ENCODE measurements around the gene TBC1D16. TPM values are rescaled to one million over a fixed set of nuclear protein-coding genes. Genes with fewer than 3 reads are reported as not detected.
"Not testable (repeated sequence)": the region's sequence is repeated elsewhere in the genome, so short reads cannot be mapped to it uniquely, and the experiment has no call there.

The TBC1D16 gene
- total and polyA plus RNA-seq, 8 donors, result 4.9 to 31.4 (median 19.7) TPM

DNA sequence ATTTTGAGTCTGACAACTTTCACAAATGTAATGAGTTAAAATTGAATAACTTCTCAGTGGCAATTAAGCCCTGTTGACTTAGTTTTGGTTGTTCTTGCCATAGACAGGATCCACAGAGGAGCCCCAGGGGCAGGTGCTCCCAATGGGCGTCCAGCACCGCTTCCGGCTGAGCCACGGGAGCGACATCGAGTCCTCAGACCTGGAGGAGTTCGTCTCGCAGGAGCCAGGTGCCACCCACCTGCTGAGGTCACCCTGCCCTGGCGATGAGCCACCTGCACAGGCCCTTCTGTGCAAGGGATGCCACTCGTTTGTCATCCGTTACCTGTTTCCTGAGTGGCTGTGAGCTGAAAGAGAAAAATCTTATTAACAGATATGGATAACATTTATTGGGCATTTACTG is 11.5 kb upstream of the TBC1D16 start:
- no peaks in the 10 kb centered on the region for H3K27me3 ChIP-seq
- H3K27ac ChIP-seq, result no peak overlapping the region
- intact Hi-C loops (cut with DNase I), result no loop called here
- no peak overlapping the region for H3K4me3 ChIP-seq
- ATAC-seq (no peak), FAIRE-seq (no peak), DNase-seq (no peak)
- 88 to 89% methylated on average over 11 of the region's 11 CpGs for WGBS, 2 donors
- no peaks in the 10 kb centered on the region for H3K36me3 ChIP-seq
- TF ChIP-seq, protein P1, sequence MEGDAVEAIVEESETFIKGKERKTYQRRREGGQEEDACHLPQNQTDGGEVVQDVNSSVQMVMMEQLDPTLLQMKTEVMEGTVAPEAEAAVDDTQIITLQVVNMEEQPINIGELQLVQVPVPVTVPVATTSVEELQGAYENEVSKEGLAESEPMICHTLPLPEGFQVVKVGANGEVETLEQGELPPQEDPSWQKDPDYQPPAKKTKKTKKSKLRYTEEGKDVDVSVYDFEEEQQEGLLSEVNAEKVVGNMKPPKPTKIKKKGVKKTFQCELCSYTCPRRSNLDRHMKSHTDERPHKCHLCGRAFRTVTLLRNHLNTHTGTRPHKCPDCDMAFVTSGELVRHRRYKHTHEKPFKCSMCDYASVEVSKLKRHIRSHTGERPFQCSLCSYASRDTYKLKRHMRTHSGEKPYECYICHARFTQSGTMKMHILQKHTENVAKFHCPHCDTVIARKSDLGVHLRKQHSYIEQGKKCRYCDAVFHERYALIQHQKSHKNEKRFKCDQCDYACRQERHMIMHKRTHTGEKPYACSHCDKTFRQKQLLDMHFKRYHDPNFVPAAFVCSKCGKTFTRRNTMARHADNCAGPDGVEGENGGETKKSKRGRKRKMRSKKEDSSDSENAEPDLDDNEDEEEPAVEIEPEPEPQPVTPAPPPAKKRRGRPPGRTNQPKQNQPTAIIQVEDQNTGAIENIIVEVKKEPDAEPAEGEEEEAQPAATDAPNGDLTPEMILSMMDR (IDR thresholded peaks at IDR 0.05), result no peak
- peaks cover 0 to 12% (median 5%) of the 10 kb centered on the region in 3 donors for H3K4me1 ChIP-seq
- H3K9me3 ChIP-seq, result no peaks in the 10 kb centered on the region

- peaks cover 0 to 12% (median 5%) of the 10 kb centered on the region in 3 donors for H3K4me1 ChIP-seq
- 90% methylated on average over 10 of the region's 10 CpGs for WGBS, 2 donors
- H3K4me3 ChIP-seq; H3K27me3 ChIP-seq; H3K9me3 ChIP-seq; H3K36me3 ChIP-seq; intact Hi-C loops (cut with DNase I); FAIRE-seq; DNase-seq; ATAC-seq; H3K27ac ChIP-seq: not testable (repeated sequence)
Observed at GRCh38 chr17:80046709-80047108, 11.0 kb upstream of the TBC1D16 start.

- H3K4me1 ChIP-seq, result peaks cover 0 to 12% (median 5%) of the 10 kb centered on the region in 3 donors
- 5 to 14% methylated on average over 4 of the region's 4 CpGs for WGBS, 2 donors
- H3K27me3 ChIP-seq, result no peaks in the 10 kb centered on the region
- peak in 2 of 6 donors; percentile 52 to 61 for DNase-seq
- H3K4me3 ChIP-seq, result no peak overlapping the region
- no peak for FAIRE-seq
- H3K27ac ChIP-seq, result no peak overlapping the region
- TF ChIP-seq, protein P1 (IDR thresholded peaks at IDR 0.05), result no peak
- H3K9me3 ChIP-seq, result no peaks in the 10 kb centered on the region
- H3K36me3 ChIP-seq, result no peaks in the 10 kb centered on the region
- peak; percentile 51 to 77 (median 52) for ATAC-seq
- intact Hi-C loops (cut with DNase I), result no loop called here
Observed at GRCh38 chr17:80045703-80046102, 10.0 kb upstream of the TBC1D16 start.

- ATAC-seq (no peak), DNase-seq (peak in 1 of 6 donors; percentile 6), FAIRE-seq (no peak)
- Histone ChIP-seq H3K4me3 (no peak overlapping the region), H3K4me1 (peaks cover 0 to 12% (median 5%) of the 10 kb centered on the region in 3 donors), H3K9me3 (no peaks in the 10 kb centered on the region), H3K36me3 (no peaks in the 10 kb centered on the region), H3K27me3 (no peaks in the 10 kb centered on the region), H3K27ac (no peak overlapping the region)
- WGBS, 2 donors, result 90 to 92% methylated on average over 6 of the region's 6 CpGs
- TF ChIP-seq, protein P1 (IDR thresholded peaks at IDR 0.05), result no peak
- intact Hi-C loops (cut with DNase I), result no loop called here
Observed at GRCh38 chr17:80043963-80044362, 8.3 kb upstream of the TBC1D16 start.

DNA sequence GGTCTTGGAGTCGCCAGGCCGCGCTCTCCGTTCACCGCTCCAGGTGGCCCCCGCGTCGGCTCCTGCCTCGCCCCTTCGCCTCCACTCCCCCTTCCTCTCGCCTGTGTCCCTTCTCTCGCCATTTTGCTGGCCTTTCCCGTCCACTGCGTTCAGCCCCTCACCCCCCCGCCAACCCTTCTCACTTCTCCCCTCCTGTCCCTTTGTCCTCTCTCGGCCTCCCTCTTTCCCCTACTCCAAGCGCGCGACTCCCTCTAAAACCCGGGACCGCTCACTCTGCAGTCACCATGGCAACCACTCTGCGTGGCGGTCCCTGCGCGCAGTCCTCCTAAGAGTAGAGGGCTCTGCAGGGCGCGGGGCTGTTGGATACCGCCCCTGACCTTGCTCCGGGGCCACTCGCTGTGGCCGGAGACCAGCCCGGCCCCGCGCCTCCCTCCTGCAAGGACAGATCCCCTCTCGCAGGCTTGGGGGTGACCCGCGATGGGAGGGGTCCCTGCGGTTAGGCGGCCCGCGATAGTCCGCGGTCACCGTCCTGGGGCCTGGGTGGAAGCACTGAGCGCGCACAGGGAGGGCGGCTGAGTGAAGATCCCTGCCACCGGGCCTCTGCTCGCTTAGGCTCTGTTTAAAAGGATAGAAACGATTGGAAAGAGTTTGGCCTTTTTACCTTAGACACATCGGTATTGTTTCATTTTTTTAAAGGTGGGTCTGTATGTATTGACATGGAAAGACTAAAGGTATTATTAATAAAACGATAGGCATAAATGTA is 1.2 kb upstream of the TBC1D16 start:
- peak overlapping the region; percentile 29 to 89 (median 79) for H3K4me3 ChIP-seq
- peak in 2 of 6 donors; percentile 68 to 78 for DNase-seq
- ATAC-seq, result peak; percentile 15 to 35 (median 21)
- no peak for FAIRE-seq
- TF ChIP-seq, protein P1 (IDR thresholded peaks at IDR 0.05), result no peak
- intact Hi-C loops (cut with DNase I), result no loop called here
- H3K36me3 ChIP-seq, result no peaks in the 10 kb centered on the region
- WGBS, 2 donors, result 1% methylated on average over 42 to 52 of the region's 52 CpGs
- H3K4me1 ChIP-seq, result peaks cover 0 to 4% (median 0%) of the 10 kb centered on the region in 3 donors
- H3K9me3 ChIP-seq, result no peaks in the 10 kb centered on the region
- peak overlapping the region; percentile 84 to 90 (median 86) for H3K27ac ChIP-seq
- no peaks in the 10 kb centered on the region for H3K27me3 ChIP-seq

Measured in pancreas (tissue), 10 donors.